CD14-positive monocyte (primary cell): ENCODE results near the gene STMN1. TPM values are rescaled to one million over a fixed set of nuclear protein-coding genes. Genes with fewer than 3 reads are reported as not detected.

Experiments used
- DNase-seq, 3 donors: peaks; one replicate each; pipeline ENCODE4 v3.0.0-alpha.2; 2011 to 2022
- H2AFZ ChIP-seq: 2 replicates; pipeline ENCODE4 v1.6.0; 2012; ENCODE audit warnings: mild to moderate bottlenecking, low read depth, low read length, inconsistent platforms; ENCODE audit not compliant: insufficient read depth, poor library complexity, severe bottlenecking
- H3K27ac ChIP-seq, 2 donors: 1 replicate in 1 of 2; 2 replicates in 1 of 2; pipeline ENCODE4 v1.5.1; 2012 to 2013; ENCODE audit warnings: low read length in 2 of 2, control low read depth in 1 of 2, inconsistent platforms in 1 of 2, low read depth in 1 of 2, mild to moderate bottlenecking in 1 of 2
- H3K27me3 ChIP-seq, 2 donors: one replicate each; pipeline versions ENCODE4 v1.6.0 to v1.6.1; 2011 to 2013; ENCODE audit warnings: low read length in 2 of 2; ENCODE audit not compliant: control insufficient read depth in 2 of 2, insufficient read depth in 2 of 2
- H3K36me3 ChIP-seq, 2 donors: replicated peaks in 1 of 2; 1 replicate in 1 of 2; 2 replicates in 1 of 2; pipeline versions ENCODE4 v1.5.1 to v1.6.1; 2012 to 2013; ENCODE audit warnings: low read length in 2 of 2, control low read depth in 1 of 2, inconsistent platforms in 1 of 2, mild to moderate bottlenecking in 1 of 2; ENCODE audit not compliant: insufficient read depth in 2 of 2, control insufficient read depth in 1 of 2
- H3K4me1 ChIP-seq, 2 donors: 1 replicate in 1 of 2; 2 replicates in 1 of 2; pipeline versions ENCODE4 v1.5.1 to v1.6.1; 2012 to 2013; ENCODE audit warnings: low read length in 2 of 2, control low read depth in 1 of 2, inconsistent platforms in 1 of 2, mild to moderate bottlenecking in 1 of 2, moderate library complexity in 1 of 2; ENCODE audit not compliant: insufficient read depth in 2 of 2, control insufficient read depth in 1 of 2
- H3K4me2 ChIP-seq: replicated peaks from 2 replicates; pipeline ENCODE3; 2012; ENCODE audit warnings: low read length, moderate library complexity, mild to moderate bottlenecking; ENCODE audit not compliant: poor library complexity, severe bottlenecking; ENCODE audit errors: extremely low read depth
- H3K4me3 ChIP-seq, 3 experiments: fragments of 200-600 bp in 1 of 3; sonication (generic) in 1 of 3; replicated peaks in 1 of 3; 1 replicate in 2 of 3; 2 replicates in 1 of 3; pipeline ENCODE4 v1.5.1; 2011 to 2013; ENCODE audit warnings: low read length in 3 of 3, mild to moderate bottlenecking in 3 of 3, control low read depth in 2 of 3, low read depth in 2 of 3, inconsistent platforms in 1 of 3, moderate library complexity in 1 of 3
- H3K79me2 ChIP-seq: 2 replicates; pipeline ENCODE4 v1.6.0; 2012; ENCODE audit warnings: mild to moderate bottlenecking, control low read depth, inconsistent platforms, low read length, moderate library complexity; ENCODE audit not compliant: insufficient read depth
- H3K9ac ChIP-seq: 2 replicates; pipeline ENCODE4 v1.6.0; 2017; ENCODE audit warnings: low read length, mild to moderate bottlenecking; ENCODE audit not compliant: insufficient read depth, poor library complexity, severe bottlenecking
- H3K9me3 ChIP-seq, 2 donors: replicated peaks in 1 of 2; 1 replicate in 1 of 2; 2 replicates in 1 of 2; pipeline versions ENCODE4 v1.5.1 to v1.6.1; 2012 to 2013; ENCODE audit warnings: low read length in 2 of 2, control low read depth in 1 of 2; ENCODE audit not compliant: control insufficient read depth in 1 of 2, insufficient read depth in 1 of 2
- H4K20me1 ChIP-seq: 2 replicates; pipeline ENCODE4 v1.6.0; 2012; ENCODE audit warnings: mild to moderate bottlenecking, low read length, control low read depth, moderate library complexity; ENCODE audit not compliant: insufficient read depth
- H3K27ac Mint-ChIP-seq, 7 donors: one replicate each; pipeline ENCODE4 v1.8.0; 2020; ENCODE audit warnings: mild to moderate bottlenecking in 7 of 7, mixed read lengths in 7 of 7, moderate library complexity in 6 of 7, inconsistent platforms in 2 of 7
- H3K27me3 Mint-ChIP-seq, 3 donors: one replicate each; pipeline ENCODE4 v1.8.0; 2021 to 2022; ENCODE audit warnings: low read depth in 3 of 3, mild to moderate bottlenecking in 3 of 3, mixed read lengths in 3 of 3, moderate library complexity in 3 of 3, inconsistent platforms in 1 of 3
- H3K36me3 Mint-ChIP-seq, 2 donors: one replicate each; pipeline ENCODE4 v1.8.0; 2020; ENCODE audit warnings: mixed read lengths in 2 of 2, inconsistent platforms in 1 of 2, mild to moderate bottlenecking in 1 of 2
- H3K4me1 Mint-ChIP-seq: one replicate; pipeline ENCODE4 v1.8.0; 2020; ENCODE audit warnings: mild to moderate bottlenecking, mixed read lengths
- H3K4me3 Mint-ChIP-seq, 2 donors: one replicate each; pipeline ENCODE4 v1.8.0; 2020; ENCODE audit warnings: mild to moderate bottlenecking in 2 of 2, mixed read lengths in 2 of 2, moderate library complexity in 1 of 2
- H3K9me3 Mint-ChIP-seq, 7 donors: one replicate each; pipeline ENCODE4 v1.8.0; 2020 to 2022; ENCODE audit warnings: mixed read lengths in 7 of 7, mild to moderate bottlenecking in 6 of 7, moderate library complexity in 6 of 7, inconsistent platforms in 2 of 7
- WGBS: methylation state at CpG from one replicate; pipeline ENCODE4 v1.1.5; 2013; ENCODE audit warnings: missing lambda C conversion rate; ENCODE audit not compliant: insufficient coverage; 5-methylcytosine and 5-hydroxymethylcytosine counted together
- intact Hi-C, 2 donors: fragments of 100-400 bp; cut with micrococcal nuclease; formaldehyde crosslinking; loops; one replicate each; pipeline versions ENCODE4 v1.15.0 to v1.15.1; 2023
- polyA plus RNA-seq, 3 donors: library from polyadenylated mRNA; depleted of rRNA in 1 of 3; unstranded in 2 of 3; stranded (reverse) in 1 of 3; fragments of 300-500 nt in 2 of 3; fragments of >200 nt in 1 of 3; fragmentation: Illumina TruSeq in 2 of 3; gene quantifications; 1 replicate in 2 of 3; 2 replicates in 1 of 3; pipeline ENCODE4 v1.2.3, GENCODE V29; 2012 to 2021
- TF ChIP-seq, protein P1 (sequence below): fragments of 200-600 bp; IDR thresholded peaks from one replicate; pipeline ENCODE4 v1.8.0; 2022; ENCODE audit warnings: antibody characterized with exemption, mild to moderate bottlenecking

STMN1 gene
- polyA plus RNA-seq, 3 donors: 1.5 to 8.1 (median 3.5) TPM

DNA sequence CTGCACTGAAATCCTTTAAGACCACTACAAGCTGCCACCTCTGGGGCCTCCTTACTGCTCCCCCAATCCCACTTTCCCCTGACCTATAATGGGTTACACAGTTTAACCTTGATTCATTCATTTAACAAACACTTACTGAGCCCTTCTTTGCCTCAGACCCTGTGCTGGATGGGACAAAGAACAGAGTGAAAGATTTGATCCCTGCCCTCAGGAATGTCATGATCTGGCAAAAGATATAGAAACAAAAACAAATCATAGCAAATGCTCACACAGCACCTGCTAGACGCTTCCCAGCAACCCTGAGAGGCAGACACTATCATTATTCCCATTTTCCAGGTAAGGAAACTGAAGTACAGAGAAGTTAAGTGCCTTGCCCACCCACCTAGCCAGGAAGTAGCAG is 39.9 kb downstream of the STMN1 start:
- peaks cover 11 to 31% of the 10 kb centered on the region in 2 donors for H3K36me3 ChIP-seq
- DNase-seq: no peak
- Mint-ChIP-seq H3K9me3 (peaks cover 0 to 3% (median 0%) of the 10 kb centered on the region in 7 donors), H3K4me1 (peaks cover 53% of the 10 kb centered on the region), H3K4me3 (no peak overlapping the region), H3K27ac (no peak overlapping the region), H3K27me3 (peaks cover 0 to 3% (median 0%) of the 10 kb centered on the region in 3 donors), H3K36me3 (peaks cover 34 to 46% of the 10 kb centered on the region in 2 donors)
- no peak overlapping the region for H2AFZ ChIP-seq
- H3K27ac ChIP-seq: peak overlapping the region in 1 of 2 donors; percentile 36
- H3K9ac ChIP-seq: no peak overlapping the region
- TF ChIP-seq, protein P1, sequence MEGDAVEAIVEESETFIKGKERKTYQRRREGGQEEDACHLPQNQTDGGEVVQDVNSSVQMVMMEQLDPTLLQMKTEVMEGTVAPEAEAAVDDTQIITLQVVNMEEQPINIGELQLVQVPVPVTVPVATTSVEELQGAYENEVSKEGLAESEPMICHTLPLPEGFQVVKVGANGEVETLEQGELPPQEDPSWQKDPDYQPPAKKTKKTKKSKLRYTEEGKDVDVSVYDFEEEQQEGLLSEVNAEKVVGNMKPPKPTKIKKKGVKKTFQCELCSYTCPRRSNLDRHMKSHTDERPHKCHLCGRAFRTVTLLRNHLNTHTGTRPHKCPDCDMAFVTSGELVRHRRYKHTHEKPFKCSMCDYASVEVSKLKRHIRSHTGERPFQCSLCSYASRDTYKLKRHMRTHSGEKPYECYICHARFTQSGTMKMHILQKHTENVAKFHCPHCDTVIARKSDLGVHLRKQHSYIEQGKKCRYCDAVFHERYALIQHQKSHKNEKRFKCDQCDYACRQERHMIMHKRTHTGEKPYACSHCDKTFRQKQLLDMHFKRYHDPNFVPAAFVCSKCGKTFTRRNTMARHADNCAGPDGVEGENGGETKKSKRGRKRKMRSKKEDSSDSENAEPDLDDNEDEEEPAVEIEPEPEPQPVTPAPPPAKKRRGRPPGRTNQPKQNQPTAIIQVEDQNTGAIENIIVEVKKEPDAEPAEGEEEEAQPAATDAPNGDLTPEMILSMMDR: no peak
- H3K4me2 ChIP-seq: no peak overlapping the region
- H3K79me2 ChIP-seq: peaks cover 8% of the 10 kb centered on the region
- WGBS: no CpG with 5 or more reads among the region's 1 CpG
- H3K4me3 ChIP-seq: no peak overlapping the region
- no peaks in the 10 kb centered on the region for H3K27me3 ChIP-seq
- peaks cover 26 to 37% of the 10 kb centered on the region in 2 donors for H3K4me1 ChIP-seq
- intact Hi-C loops: no loop called here
- H3K9me3 ChIP-seq: no peaks in the 10 kb centered on the region
- H4K20me1 ChIP-seq: no peaks in the 10 kb centered on the region

DNA sequence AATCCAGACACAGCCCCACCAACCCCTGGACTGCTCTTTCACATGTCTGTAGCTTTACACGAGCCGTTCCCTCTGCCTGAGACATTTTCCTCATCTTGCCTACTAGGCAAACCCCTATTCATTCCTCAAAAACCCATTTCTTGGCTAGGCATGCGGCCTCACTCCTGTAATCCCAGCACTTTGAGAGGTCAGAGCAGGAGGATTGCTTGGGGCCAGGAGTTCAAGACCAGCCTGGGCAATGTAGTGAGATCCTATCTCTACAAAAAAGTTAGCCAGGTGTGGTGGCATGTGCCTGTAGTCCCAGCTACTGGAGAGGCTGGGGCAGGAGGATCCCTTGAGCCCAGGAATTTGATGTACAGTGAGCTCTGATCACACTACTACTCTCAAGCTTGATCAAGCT is 41.8 kb downstream of the STMN1 start:
- H3K9me3 ChIP-seq: no peaks in the 10 kb centered on the region
- H3K4me3 Mint-ChIP-seq: no peak overlapping the region
- H3K27ac Mint-ChIP-seq: peak overlapping the region in 1 of 7 donors; percentile 31
- TF ChIP-seq, protein P1: no peak
- H3K79me2 ChIP-seq: peaks cover 13% of the 10 kb centered on the region
- H3K27ac ChIP-seq: no peak overlapping the region
- H3K4me2 ChIP-seq: no peak overlapping the region
- H3K36me3 Mint-ChIP-seq: peaks cover 29 to 39% of the 10 kb centered on the region in 2 donors
- no peaks in the 10 kb centered on the region for H3K27me3 ChIP-seq
- no peak overlapping the region for H3K4me3 ChIP-seq
- peaks cover 0 to 3% (median 0%) of the 10 kb centered on the region in 3 donors for H3K27me3 Mint-ChIP-seq
- intact Hi-C loops: no loop called here
- H2AFZ ChIP-seq: no peak overlapping the region
- H3K36me3 ChIP-seq: peaks cover 11 to 21% of the 10 kb centered on the region in 2 donors
- no peaks in the 10 kb centered on the region for H4K20me1 ChIP-seq
- H3K9me3 Mint-ChIP-seq: peaks cover 0 to 4% (median 0%) of the 10 kb centered on the region in 7 donors
- 78% methylated on average over 3 of the region's 3 CpGs for WGBS
- H3K4me1 Mint-ChIP-seq: peaks cover 50% of the 10 kb centered on the region
- H3K4me1 ChIP-seq: peaks cover 27 to 44% of the 10 kb centered on the region in 2 donors
- H3K9ac ChIP-seq: no peak overlapping the region
- DNase-seq: no peak
